Muscle layer of duodenum (tissue), 2 donors: ENCODE data around the gene SYCP1.
"Not testable (repeated sequence)": the region's sequence is repeated elsewhere in the genome, so short reads cannot be mapped to it uniquely, and the experiment has no call there.

Experiments used
- H3K27ac ChIP-seq: one replicate; pipeline ENCODE4 v1.7.0; 2013; ENCODE audit warnings: mild to moderate bottlenecking, low read length
- H3K27me3 ChIP-seq: one replicate; pipeline ENCODE4 v1.7.0; 2013; ENCODE audit warnings: low read depth, mild to moderate bottlenecking, control low read depth, low read length
- H3K36me3 ChIP-seq, 2 donors: one replicate each; pipeline ENCODE4 v1.7.0; 2013; ENCODE audit warnings: low read length in 2 of 2, control low read depth in 1 of 2, mild to moderate bottlenecking in 1 of 2; ENCODE audit not compliant: insufficient read depth in 2 of 2, control insufficient read depth in 1 of 2
- H3K4me1 ChIP-seq, 2 donors: one replicate each; pipeline ENCODE4 v1.7.0; 2013; ENCODE audit warnings: low read length in 2 of 2, mild to moderate bottlenecking in 2 of 2, control low read depth in 1 of 2, moderate library complexity in 1 of 2; ENCODE audit not compliant: insufficient read depth in 2 of 2, control insufficient read depth in 1 of 2
- H3K4me3 ChIP-seq, 2 donors: one replicate each; pipeline ENCODE4 v1.7.0; 2013; ENCODE audit warnings: low read length in 2 of 2, low read depth in 1 of 2, mild to moderate bottlenecking in 1 of 2
- H3K9me3 ChIP-seq, 2 donors: one replicate each; pipeline ENCODE4 v1.7.0; 2013; ENCODE audit warnings: low read length in 2 of 2, control low read depth in 1 of 2, mild to moderate bottlenecking in 1 of 2; ENCODE audit not compliant: control insufficient read depth in 1 of 2
- donor health status: healthy.

The SYCP1 gene

DNA sequence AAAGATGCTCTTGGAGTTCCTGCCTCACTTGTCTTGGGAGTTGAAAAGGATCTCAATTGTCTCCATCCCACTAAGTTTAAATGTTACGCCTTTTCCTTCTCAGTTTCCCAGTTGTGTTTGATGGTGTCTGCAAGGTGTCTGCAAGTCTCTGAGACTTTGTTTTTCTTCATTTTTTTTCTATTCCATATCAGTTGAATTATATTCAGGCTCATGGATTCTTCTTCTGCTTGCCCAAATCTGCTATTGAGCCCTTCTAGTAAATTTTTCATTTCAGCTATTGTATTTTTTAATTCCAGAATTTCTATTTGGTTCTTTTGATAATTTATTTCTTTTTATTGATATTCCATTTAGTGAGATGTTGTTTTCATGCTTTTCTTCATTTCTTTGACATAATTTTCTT, 127.6 kb downstream of the SYCP1 start:
- H3K4me1 ChIP-seq, result no peaks in the 10 kb centered on the region
- H3K4me3 ChIP-seq, result no peak overlapping the region
- no peaks in the 10 kb centered on the region for H3K36me3 ChIP-seq
- H3K27ac ChIP-seq, result no peak overlapping the region
- H3K27me3 ChIP-seq, result no peaks in the 10 kb centered on the region
- peaks cover 0 to 9% of the 10 kb centered on the region in 2 donors for H3K9me3 ChIP-seq

DNA sequence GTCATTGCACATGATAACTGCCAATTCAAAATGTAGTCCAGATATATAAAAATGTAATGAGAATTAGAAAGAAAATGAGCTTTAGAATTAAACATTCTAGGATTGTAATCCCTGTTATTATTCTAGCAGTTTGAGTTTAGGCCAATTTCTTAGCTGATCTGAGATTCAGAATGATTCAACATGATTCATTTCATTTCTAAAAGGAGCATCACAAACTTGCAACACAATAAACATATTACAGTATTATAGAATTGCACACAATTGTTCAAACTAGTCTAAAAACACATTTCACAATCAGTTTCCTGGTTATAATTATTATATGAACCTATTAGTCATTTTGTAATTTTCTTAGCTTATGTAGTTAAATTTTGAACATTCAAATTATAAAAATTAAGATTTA, 131.6 kb downstream of the SYCP1 start:
- Histone ChIP-seq H3K4me3 (no peak overlapping the region), H3K27ac (no peak overlapping the region), H3K4me1 (no peaks in the 10 kb centered on the region), H3K27me3 (no peaks in the 10 kb centered on the region), H3K36me3 (no peaks in the 10 kb centered on the region), H3K9me3 (peaks cover 0 to 22% of the 10 kb centered on the region in 2 donors)

DNA sequence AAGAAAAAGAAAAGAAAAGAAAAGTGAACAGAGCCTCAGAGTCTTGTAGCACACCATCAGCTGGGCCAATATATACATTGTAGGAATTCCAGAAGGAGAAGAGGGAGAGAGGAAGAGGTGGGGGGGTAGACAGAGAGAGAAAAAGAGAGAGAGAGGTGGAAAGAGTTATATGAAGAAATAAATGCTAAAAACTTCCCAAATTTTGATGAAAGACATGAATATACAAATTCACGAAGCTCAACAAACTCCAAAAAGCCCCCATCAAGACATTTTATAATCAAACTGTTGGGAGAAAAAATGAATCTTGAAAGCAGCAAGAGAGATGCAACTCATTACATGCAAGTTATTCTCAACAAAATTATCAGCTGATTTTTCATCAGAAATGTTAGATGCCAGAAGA, 133.4 kb downstream of the SYCP1 start:
- H3K27ac ChIP-seq, result no peak overlapping the region
- no peak overlapping the region for H3K4me3 ChIP-seq
- no peaks in the 10 kb centered on the region for H3K27me3 ChIP-seq
- peaks cover 0 to 13% of the 10 kb centered on the region in 2 donors for H3K9me3 ChIP-seq
- no peaks in the 10 kb centered on the region for H3K4me1 ChIP-seq
- H3K36me3 ChIP-seq, result no peaks in the 10 kb centered on the region

DNA sequence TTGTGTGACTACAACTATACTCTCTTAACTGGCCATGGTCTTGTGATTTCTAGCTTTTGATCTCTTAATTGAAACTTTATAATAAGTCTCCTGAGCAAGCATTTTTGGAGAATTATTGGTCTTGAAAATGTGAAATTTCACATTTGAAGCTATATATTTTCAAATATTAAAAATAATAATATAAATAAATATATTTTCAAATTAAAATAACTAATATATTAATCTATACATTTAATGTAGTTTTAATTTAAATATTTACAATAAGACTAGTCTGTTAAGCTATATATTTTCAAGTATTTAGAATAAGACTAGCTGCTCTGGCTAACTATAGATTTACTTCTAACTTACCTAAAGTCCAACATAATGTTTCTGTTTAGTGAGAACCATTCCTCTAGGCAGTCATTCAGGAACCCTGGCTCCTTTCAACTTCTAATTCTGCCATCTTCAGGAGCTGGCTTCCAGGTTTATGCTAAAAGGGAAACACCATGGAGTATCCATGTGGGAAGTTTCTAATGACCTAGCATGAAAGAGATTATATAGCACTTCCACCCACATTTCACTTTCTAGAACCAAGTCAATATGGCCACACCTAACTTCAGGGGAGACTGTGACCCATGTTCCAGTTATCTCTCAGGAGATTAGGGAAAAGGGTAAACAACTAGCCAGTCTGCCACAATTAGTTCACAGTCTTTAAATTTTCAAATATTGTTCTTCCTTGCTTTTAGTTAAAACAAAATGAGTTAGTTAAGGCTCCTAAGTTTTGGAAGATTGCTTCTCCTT, 143.0 kb downstream of the SYCP1 start:
- Histone ChIP-seq H3K27ac (no peak overlapping the region), H3K4me3 (no peak overlapping the region), H3K9me3 (no peaks in the 10 kb centered on the region), H3K27me3 (no peaks in the 10 kb centered on the region), H3K36me3 (no peaks in the 10 kb centered on the region), H3K4me1 (no peaks in the 10 kb centered on the region)

DNA sequence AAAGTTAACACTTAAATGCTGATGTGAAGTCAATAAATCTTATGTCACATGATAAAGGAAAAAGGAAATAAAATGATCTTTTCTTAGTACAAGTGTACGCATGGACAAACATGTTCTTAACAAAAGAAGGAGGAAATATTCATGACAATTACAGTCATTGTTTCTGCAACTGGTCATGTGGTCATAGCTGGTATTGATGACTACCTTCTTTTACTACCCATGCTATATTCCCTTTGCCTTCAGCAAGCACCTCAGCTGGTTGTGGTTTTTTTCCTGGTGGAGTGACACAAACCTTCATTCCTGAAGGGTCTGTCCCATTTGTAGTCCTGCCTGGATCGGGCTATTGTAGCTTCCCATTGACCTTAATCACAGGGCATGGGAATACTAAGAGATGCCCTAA, 151.5 kb downstream of the SYCP1 start:
- Histone ChIP-seq H3K36me3 (no peaks in the 10 kb centered on the region), H3K27ac (no peak overlapping the region), H3K4me3 (no peak overlapping the region), H3K4me1 (no peaks in the 10 kb centered on the region), H3K9me3 (no peaks in the 10 kb centered on the region), H3K27me3 (no peaks in the 10 kb centered on the region)

DNA sequence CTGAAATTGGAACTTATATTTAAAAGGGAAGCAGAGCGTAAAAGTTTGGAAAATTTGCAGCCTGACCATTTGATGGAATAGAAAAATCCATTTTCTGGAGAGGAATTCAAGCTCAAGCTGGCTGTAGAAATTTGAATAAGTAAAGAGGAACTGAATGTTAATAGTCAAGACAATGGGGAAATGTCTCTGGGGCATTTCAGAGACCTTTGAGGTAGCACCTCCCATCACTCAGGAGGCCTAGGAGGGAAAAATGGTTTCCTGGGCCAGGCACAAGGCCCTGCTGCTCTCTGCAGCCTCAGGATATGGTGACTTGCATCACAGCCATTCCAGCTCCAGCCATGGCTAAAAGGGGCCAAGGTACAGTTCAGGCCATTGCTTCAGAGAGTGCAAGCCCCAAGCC, 157.3 kb downstream of the SYCP1 start:
- Histone ChIP-seq H3K36me3 (no peaks in the 10 kb centered on the region), H3K4me1 (no peaks in the 10 kb centered on the region), H3K4me3 (no peak overlapping the region), H3K27ac (no peak overlapping the region), H3K9me3 (no peaks in the 10 kb centered on the region), H3K27me3 (no peaks in the 10 kb centered on the region)

DNA sequence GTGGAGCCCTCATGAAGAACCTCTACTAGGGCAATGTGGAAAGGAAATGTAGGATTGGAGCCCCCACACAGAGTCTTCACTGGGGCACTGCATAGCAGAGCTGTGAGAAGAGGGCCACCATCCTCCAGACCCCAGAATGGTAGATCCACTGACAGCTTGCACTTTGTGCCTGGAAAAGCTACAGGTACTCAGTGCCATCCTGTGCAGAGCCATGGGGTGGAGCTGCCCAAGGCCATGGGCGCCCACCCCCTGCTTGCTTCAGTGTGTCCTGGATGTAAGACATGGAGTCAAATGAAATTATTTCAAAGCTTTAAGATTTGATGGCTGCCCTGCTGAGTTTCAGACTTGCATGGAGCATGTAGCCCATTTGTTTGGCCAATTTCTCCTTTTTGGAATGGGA, 157.8 kb downstream of the SYCP1 start:
- Histone ChIP-seq H3K4me1 (no peaks in the 10 kb centered on the region), H3K9me3 (no peaks in the 10 kb centered on the region), H3K4me3 (no peak overlapping the region), H3K27ac (no peak overlapping the region), H3K27me3 (no peaks in the 10 kb centered on the region), H3K36me3 (no peaks in the 10 kb centered on the region)

DNA sequence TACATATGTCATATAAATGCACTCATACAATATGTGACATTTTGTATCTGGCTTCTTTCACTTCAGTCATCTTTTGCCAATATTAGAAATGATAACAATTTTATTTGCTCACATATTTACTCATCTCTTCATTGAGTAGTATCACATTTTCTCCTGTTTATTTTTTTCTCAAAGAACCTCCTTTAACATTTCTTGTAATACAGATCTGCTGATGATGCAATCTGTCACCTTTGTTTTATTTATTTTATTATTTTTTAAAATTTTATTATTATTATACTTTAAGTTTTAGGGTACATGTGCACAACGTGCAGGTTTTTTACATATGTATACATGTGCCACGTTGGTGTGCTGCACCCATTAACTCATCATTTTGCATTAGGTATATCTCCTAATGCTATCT, 159.1 kb downstream of the SYCP1 start:
- no peaks in the 10 kb centered on the region for H3K36me3 ChIP-seq
- H3K4me1 ChIP-seq, result no peaks in the 10 kb centered on the region
- no peak overlapping the region for H3K27ac ChIP-seq
- no peak overlapping the region for H3K4me3 ChIP-seq
- H3K9me3 ChIP-seq, result no peaks in the 10 kb centered on the region
- no peaks in the 10 kb centered on the region for H3K27me3 ChIP-seq

DNA sequence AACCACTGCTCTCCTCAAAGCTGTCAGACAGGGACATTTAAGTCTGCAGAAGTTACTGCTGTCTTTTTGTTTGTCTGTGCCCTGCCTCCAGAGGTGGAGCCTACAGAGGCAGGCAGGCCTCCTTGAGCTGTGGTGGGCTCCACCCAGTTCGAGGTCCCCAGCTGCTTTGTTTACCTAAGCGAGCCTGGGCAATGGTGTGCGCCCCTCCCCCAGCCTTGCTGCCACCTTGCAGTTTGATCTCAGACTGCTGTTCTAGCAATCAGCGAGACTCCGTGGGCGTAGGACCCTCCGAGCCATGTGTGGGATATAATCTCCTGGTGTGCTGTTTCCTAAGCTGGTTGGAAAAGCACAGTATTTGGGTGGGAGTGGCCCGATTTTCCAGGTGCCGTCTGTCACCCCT, 164.9 kb downstream of the SYCP1 start:
- H3K36me3 ChIP-seq, H3K9me3 ChIP-seq, H3K27me3 ChIP-seq: not testable (repeated sequence)

DNA sequence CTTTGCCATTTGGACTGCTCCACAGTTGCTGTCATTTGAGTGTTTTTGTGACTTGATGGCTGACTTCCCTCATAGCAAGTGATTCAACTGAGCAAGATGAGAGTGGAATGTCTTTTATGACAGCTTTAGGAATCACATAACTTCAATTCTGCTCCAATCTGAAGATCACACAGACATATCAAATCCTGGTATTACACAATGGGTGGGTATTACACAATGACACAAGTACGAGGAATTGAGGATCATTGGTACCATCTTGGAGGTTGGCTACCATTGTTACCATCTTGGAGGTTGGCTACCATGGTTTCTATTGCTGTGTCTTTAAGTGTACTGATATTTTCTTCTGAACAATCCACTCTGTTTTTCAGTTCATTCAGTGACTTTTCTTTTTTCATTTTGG, 166.5 kb downstream of the SYCP1 start:
- Histone ChIP-seq H3K4me1 (no peaks in the 10 kb centered on the region), H3K27me3 (no peaks in the 10 kb centered on the region), H3K36me3 (no peaks in the 10 kb centered on the region), H3K9me3 (no peaks in the 10 kb centered on the region), H3K27ac (no peak overlapping the region), H3K4me3 (no peak overlapping the region)

More for the DNA sequence above, 164.9 kb downstream of the SYCP1 start:
- H3K4me3 ChIP-seq, H3K4me1 ChIP-seq, H3K27ac ChIP-seq: not testable (repeated sequence)

DNA sequence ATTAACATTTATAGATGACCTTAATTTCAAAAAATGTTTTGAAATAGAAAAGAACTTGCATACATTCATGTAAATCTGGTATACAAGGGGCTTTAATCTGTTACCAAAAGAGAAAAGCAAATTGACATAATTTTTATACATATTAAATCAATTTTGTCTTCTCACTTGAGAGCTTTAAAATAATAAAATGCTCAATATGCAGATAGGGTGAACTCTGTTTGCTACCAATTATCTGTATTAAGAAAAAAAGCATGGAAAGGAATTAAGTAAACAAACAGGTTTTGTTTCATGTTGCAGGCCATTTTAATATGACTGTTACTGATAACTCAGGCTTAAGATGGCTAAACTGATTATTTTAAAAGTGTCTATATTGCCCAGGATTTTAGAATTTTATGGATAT, 168.9 kb downstream of the SYCP1 start:
- Histone ChIP-seq H3K36me3 (no peaks in the 10 kb centered on the region), H3K4me1 (no peaks in the 10 kb centered on the region), H3K27ac (no peak overlapping the region), H3K4me3 (no peak overlapping the region), H3K27me3 (no peaks in the 10 kb centered on the region), H3K9me3 (no peaks in the 10 kb centered on the region)

DNA sequence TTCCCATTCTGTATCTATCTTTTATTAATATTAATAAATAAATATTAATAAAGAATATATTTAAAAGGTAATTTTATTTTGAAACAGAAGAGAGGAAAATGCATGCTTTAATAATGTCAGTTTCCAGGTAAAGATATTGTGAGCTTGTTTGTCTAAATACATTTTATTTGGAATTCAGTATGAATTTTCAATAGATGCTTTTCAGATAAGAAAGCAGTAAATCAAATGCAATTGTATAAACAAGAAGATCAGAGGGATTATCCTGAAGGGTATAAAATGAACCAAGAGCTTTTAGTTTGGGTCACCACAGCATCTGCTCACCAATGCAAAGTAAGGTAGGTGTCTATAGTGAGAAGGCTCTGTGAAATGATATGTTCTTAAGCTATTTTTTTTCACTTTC, 174.9 kb downstream of the SYCP1 start, which contains the start of gene TSHB:
Gene TSHB (plus strand): TSS at position 301 of the 400 bp plus-strand sequence. CDS start 3,537 bp downstream, outside the sequence.
- H3K27ac ChIP-seq, result no peak within 1 kb of the TSS
- no peaks in the 10 kb centered on the region for H3K36me3 ChIP-seq
- H3K4me3 ChIP-seq, result no peak within 1 kb of the TSS
- H3K9me3 ChIP-seq, result no peaks in the 10 kb centered on the region
- no peaks in the 10 kb centered on the region for H3K27me3 ChIP-seq
- H3K4me1 ChIP-seq, result no peaks in the 10 kb centered on the region
